Stimulated activated CD4-positive, alpha-beta T cell treated with anti-CD3 and anti-CD28 coated beads, Interleukin-4, amount 100 ng/mL, for 4 hours (primary cell): ENCODE results near the gene DRD1.

ENCODE experiments used
- DNase-seq, 2 experiments: peaks; one replicate each; pipeline ENCODE4 v3.0.0-alpha.2; 2020

DRD1 gene

GRCh38 chr5:175444060-175444904, at the start of gene DRD1:
TSS of gene DRD1 (minus strand) at chr5:175444182. CDS start at chr5:175443099, 1,083 bp downstream.
- peak; percentile 57 to 70 for DNase-seq

GRCh38 chr5:175493726-175494125, 49.7 kb upstream of the DRD1 start:
- DNase-seq = no peak

- no peak for DNase-seq
Measured at GRCh38 chr5:175493260-175493659, 49.3 kb upstream of the DRD1 start.

- DNase-seq = no peak
Measured at GRCh38 chr5:175491223-175491622, 47.2 kb upstream of the DRD1 start.

- DNase-seq = no peak
Measured at GRCh38 chr5:175489693-175490443, 45.9 kb upstream of the DRD1 start.

GRCh38 chr5:175487514-175488222, 43.7 kb upstream of the DRD1 start:
- no peak for DNase-seq

- no peak for DNase-seq
Measured at GRCh38 chr5:175485631-175486030, 41.6 kb upstream of the DRD1 start.

GRCh38 chr5:175484829-175485228, 40.8 kb upstream of the DRD1 start:
- no peak for DNase-seq

- no peak for DNase-seq
Measured at GRCh38 chr5:175484322-175484721, 40.3 kb upstream of the DRD1 start.

GRCh38 chr5:175483337-175483736, 39.4 kb upstream of the DRD1 start:
- DNase-seq = no peak

- no peak for DNase-seq
Measured at GRCh38 chr5:175479125-175479881, 35.3 kb upstream of the DRD1 start.

GRCh38 chr5:175478384-175479124, 34.6 kb upstream of the DRD1 start, which contains the start of gene SFXN1:
TSS of gene SFXN1 (plus strand) at chr5:175478560. CDS start at chr5:175492104, 13,544 bp downstream.
- DNase-seq = peak; percentile 82 to 86

- no peak for DNase-seq
Measured at GRCh38 chr5:175478008-175478383, 34.0 kb upstream of the DRD1 start.

GRCh38 chr5:175477440-175477839, 33.5 kb upstream of the DRD1 start:
- no peak for DNase-seq

GRCh38 chr5:175475248-175475647, 31.3 kb upstream of the DRD1 start:
- no peak for DNase-seq

GRCh38 chr5:175472378-175472777, 28.4 kb upstream of the DRD1 start:
- DNase-seq = no peak

GRCh38 chr5:175471628-175472027, 27.6 kb upstream of the DRD1 start:
- no peak for DNase-seq

- DNase-seq = no peak
Measured at GRCh38 chr5:175471196-175471595, 27.2 kb upstream of the DRD1 start.

GRCh38 chr5:175470781-175471180, 26.8 kb upstream of the DRD1 start:
- no peak for DNase-seq

GRCh38 chr5:175469916-175470315, 25.9 kb upstream of the DRD1 start:
- DNase-seq = no peak

- DNase-seq = no peak
Measured at GRCh38 chr5:175468892-175469291, 24.9 kb upstream of the DRD1 start.
